Epithelial cell of esophagus (primary cell): ENCODE data around the gene ACSF2.

Source experiments
- DNase-seq: peaks from one replicate; pipeline ENCODE4 v3.0.0; 2010; ENCODE audit warnings: low read depth
- H3K4me3 ChIP-seq: 2 replicates; pipeline ENCODE4 v1.5.1; 2011; ENCODE audit warnings: mild to moderate bottlenecking, low read length, control low read depth
- TF ChIP-seq, protein P1 (sequence below): IDR thresholded peaks from 2 replicates; pipeline ENCODE4 v1.5.1; 2011; ENCODE audit warnings: low read depth, mild to moderate bottlenecking, low read length, control low read depth, inconsistent platforms; ENCODE audit not compliant: insufficient read depth; ENCODE audit errors: missing control alignments

The ACSF2 gene

GRCh38 chr17:50430821-50431618 is 5.0 kb downstream of the ACSF2 start:
- DNase-seq, result no peak
- TF ChIP-seq, protein P1, sequence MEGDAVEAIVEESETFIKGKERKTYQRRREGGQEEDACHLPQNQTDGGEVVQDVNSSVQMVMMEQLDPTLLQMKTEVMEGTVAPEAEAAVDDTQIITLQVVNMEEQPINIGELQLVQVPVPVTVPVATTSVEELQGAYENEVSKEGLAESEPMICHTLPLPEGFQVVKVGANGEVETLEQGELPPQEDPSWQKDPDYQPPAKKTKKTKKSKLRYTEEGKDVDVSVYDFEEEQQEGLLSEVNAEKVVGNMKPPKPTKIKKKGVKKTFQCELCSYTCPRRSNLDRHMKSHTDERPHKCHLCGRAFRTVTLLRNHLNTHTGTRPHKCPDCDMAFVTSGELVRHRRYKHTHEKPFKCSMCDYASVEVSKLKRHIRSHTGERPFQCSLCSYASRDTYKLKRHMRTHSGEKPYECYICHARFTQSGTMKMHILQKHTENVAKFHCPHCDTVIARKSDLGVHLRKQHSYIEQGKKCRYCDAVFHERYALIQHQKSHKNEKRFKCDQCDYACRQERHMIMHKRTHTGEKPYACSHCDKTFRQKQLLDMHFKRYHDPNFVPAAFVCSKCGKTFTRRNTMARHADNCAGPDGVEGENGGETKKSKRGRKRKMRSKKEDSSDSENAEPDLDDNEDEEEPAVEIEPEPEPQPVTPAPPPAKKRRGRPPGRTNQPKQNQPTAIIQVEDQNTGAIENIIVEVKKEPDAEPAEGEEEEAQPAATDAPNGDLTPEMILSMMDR, result no peak
- H3K4me3 ChIP-seq, result no peak overlapping the region

DNA sequence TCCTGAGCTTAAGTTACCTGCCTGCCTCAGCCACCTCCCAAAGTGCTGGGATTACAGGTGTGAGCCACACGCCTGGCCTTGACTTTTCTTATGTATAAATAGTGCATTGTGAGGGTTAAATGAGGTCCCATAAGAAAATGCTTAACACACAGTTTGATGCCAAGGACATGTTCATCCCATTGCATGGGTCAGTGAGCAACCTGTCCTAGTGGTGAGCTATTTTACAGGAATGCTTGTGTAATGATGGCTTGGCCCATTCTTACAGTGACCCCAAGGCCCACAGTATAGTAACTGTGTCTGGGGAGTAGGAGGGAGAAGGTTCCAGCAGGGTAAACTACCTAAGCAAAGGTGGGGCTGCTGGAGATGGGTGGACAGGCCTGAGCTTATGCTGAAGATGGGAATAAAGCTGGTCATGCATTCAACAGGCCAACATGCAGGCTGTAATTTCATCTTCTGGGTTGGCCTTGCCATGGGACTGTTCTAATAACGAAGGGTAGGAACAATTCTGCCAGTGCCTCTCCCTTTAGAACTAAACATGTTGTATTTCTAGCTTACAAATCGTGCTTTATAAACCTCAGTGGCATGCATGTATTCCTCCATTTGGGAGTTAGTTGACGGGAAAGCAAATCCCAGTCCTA is 6.2 kb downstream of the ACSF2 start:
- no peak for DNase-seq
- TF ChIP-seq, protein P1, result no peak
- no peak overlapping the region for H3K4me3 ChIP-seq

GRCh38 chr17:50437409-50437808 is 11.4 kb downstream of the ACSF2 start:
- TF ChIP-seq, protein P1, result no peak
- DNase-seq, result no peak
- no peak overlapping the region for H3K4me3 ChIP-seq

- TF ChIP-seq, protein P1, result no peak
- DNase-seq, result no peak
- no peak overlapping the region for H3K4me3 ChIP-seq
Observed at GRCh38 chr17:50439008-50439407, 13.0 kb downstream of the ACSF2 start.

GRCh38 chr17:50440172-50440837 is 14.3 kb downstream of the ACSF2 start:
- no peak overlapping the region for H3K4me3 ChIP-seq
- DNase-seq, result no peak
- TF ChIP-seq, protein P1, result no peak

DNA sequence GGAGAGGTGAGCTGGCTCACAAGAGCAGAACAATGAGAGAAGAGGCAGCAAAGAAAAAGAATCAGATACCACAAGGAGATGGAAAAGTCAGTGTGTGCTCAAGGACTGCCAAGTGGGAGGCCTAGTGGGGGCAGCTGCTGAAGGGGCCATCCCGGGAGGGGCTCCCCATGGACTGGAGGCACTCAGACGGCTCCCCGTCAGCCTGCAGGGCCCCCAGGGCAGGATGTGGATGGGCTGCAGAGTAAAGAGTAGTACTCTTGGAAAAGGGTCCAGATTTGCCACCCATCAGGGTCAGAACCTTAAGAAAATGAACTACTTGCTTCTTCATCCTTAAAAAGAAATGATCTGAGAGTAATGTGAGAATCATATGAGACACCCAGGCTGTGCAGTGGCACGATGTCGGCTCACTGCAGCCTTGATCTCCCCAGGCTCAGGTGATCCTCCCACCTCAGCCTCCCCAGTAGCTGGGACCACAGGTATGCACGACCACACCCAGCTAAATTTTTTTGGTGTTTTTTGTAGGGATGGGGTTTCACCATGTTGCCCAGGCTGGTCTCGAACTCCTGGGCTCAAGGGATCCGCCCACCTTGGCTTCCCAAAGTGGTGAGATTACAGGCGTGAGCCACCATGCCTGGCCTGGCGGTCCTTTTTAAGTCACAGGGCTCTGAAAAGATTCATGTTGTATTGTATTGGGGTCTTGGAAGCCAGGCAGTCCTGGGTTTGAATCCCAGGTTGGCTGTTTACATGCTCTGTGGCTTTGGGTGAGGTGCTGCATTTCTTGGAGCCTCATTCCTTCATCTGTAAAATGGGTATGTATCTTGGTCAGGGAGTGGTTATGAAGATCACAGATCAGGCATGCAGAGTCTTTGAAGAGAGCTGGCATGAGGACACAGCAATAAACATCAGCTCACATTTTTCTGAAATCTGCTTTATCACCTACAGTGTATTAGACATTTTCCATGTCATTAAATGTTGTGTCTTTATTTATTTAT is 15.1 kb downstream of the ACSF2 start:
- H3K4me3 ChIP-seq, result no peak overlapping the region
- DNase-seq, result no peak
- TF ChIP-seq, protein P1, result no peak
